Choroid plexus epithelial cell (primary cell): ENCODE measurements around the gene SLC6A11.

ENCODE experiments used
- DNase-seq: peaks from one replicate; pipeline ENCODE4 v3.0.0-alpha.2; 2010; ENCODE audit warnings: low read depth
- H3K4me3 ChIP-seq: 2 replicates; pipeline ENCODE4 v1.5.1; 2011; ENCODE audit warnings: low read depth, mild to moderate bottlenecking, control low read depth, low read length, moderate library complexity
- TF ChIP-seq, protein P1 (sequence below): conservative IDR thresholded peaks from 2 replicates; pipeline ENCODE4 v1.5.1; 2011; ENCODE audit warnings: low read depth, mild to moderate bottlenecking, control low read depth, inconsistent platforms, low read length, moderate library complexity

The SLC6A11 gene

DNA sequence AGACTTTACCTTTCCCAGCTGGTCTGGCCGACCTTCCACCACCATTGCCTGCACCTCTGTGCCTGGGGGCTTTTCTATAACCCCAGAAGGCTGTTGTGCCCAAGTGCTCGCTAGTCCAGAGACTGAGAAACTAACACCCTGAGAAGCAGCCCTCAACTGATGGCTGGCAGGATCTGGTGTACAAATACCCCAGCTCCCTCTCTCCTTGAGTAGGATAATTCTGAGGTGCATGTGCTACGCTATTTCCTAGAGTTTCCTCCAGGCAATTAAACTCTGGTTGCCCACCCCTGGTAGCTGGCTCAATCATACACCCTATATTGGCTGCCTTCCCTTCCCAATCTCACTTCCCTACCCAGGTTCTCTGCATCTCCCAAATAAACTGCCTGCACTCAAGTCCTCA lies 165.0 kb downstream of the SLC6A11 start:
- DNase-seq, result no peak
- TF ChIP-seq, protein P1, sequence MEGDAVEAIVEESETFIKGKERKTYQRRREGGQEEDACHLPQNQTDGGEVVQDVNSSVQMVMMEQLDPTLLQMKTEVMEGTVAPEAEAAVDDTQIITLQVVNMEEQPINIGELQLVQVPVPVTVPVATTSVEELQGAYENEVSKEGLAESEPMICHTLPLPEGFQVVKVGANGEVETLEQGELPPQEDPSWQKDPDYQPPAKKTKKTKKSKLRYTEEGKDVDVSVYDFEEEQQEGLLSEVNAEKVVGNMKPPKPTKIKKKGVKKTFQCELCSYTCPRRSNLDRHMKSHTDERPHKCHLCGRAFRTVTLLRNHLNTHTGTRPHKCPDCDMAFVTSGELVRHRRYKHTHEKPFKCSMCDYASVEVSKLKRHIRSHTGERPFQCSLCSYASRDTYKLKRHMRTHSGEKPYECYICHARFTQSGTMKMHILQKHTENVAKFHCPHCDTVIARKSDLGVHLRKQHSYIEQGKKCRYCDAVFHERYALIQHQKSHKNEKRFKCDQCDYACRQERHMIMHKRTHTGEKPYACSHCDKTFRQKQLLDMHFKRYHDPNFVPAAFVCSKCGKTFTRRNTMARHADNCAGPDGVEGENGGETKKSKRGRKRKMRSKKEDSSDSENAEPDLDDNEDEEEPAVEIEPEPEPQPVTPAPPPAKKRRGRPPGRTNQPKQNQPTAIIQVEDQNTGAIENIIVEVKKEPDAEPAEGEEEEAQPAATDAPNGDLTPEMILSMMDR, result no peak
- H3K4me3 ChIP-seq, result no peak overlapping the region

DNA sequence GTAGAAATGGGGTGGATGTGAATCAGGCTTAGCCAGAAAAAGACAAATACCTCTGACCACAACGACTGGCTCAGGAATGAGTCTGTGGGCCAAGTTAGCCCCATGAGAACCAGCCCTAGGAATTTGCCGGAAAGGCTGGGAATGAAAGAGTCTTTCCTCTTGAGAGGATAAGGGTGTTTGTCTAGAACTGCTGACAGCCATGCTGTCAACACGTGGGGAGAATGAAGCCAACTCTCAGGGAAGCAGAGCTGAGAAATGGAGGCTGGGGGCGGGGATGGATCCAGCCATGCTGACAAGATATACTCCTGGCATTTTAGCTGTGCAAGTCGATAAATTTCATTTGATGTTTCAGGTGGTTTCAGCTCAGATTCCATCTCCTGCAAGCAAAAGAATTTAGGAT lies 165.9 kb downstream of the SLC6A11 start:
- TF ChIP-seq, protein P1, result no peak
- peak; percentile 41 for DNase-seq
- H3K4me3 ChIP-seq, result no peak overlapping the region

DNA sequence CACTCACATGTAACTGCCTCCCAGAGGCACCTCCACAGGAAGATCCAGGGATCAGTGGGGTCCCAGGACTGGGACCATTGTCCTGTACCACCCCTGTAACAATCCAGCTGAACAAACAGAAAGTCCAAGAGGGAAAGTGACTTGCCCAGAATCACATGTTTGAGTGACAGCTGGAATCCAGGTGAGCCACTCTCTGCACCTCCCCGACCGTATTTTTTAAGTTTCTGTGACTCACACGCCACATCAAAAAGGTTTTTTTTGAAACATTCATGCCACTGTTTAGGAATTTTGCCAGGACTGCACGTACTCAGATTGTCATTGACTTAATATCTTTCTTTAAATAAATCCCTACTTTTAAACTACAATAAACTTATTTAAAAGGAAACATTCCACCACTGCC lies 166.8 kb downstream of the SLC6A11 start:
- H3K4me3 ChIP-seq, result no peak overlapping the region
- no peak for DNase-seq
- TF ChIP-seq, protein P1, result no peak

DNA sequence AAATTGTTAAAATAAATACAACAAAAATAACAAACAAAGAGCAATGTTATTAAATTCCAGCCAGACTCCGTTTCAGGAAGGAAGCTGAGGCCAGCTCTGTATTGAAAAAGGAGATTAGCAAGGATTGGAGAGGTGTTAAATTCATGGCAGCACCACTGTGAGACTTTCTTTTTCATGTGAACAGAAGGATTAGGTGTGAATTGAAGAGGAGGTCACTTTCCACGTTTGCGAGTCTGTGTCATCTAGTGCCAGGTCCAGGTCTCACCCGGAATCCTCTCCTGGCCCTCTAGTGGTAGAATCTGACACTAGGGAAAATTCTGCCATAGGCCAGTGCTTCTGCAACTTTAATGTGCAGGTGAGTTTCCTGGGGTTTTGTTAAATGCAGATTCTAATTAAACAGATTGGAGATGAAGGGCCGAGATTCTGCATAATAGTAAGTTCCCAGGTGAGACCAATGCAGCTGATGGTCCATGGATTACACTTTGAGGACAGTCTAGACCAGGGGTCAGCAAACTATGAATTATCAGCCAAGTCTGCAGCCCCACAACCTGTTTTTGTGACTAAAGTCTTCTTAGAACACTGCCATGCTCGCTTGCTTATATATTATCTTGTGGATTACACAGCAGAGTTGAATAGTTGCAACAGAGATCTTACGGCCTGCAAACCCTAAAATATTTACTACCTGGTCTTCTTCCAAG lies 167.3 kb downstream of the SLC6A11 start:
- no peak overlapping the region for H3K4me3 ChIP-seq
- TF ChIP-seq, protein P1, result peak; percentile 95
- peak; percentile 65 for DNase-seq

DNA sequence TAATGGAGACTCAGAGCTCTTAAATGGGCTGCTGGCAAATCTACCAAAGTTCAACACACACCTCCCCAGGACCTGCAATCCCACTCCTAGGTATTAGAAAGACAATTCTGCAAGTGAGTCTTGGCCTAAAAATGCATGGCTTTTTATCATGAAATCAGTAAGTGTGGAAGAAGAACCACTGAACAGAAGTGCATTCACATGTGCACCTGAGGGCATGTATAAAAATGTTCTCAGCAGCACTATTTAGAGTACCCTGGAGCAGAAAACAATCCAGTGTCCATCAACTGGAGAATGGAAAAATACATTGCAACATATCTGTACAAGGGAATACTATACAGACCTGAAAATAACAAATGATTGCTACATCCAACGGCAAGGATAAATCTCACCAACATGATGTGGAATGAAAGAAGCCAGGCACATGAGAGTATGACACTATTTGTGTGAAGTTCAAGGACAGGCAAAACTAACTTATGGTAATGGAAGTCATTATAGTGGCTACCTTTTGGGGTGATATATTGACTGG lies 168.4 kb downstream of the SLC6A11 start:
- TF ChIP-seq, protein P1, result no peak
- no peak for DNase-seq
- H3K4me3 ChIP-seq, result no peak overlapping the region

DNA sequence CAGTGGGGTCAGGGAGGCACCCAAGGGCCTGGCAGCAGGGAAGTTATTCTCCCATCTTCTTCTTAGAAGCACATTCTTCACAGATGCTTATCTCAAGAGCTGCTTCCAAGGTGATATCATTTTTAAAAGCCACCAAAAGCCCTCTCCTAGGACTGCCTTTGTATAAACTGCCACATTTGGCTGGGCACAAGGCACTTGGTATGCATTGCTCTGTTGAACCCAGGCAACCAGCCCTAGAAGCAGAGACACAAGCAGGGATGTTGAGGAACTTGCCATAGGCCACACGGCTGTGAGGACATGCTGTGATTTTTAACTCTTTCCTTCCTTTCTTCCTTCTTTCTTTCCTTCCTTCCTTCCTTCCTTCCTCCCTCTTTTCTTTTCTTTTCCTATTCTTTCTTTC lies 169.2 kb downstream of the SLC6A11 start:
- TF ChIP-seq, protein P1, result no peak
- H3K4me3 ChIP-seq, result no peak overlapping the region
- DNase-seq, result no peak

DNA sequence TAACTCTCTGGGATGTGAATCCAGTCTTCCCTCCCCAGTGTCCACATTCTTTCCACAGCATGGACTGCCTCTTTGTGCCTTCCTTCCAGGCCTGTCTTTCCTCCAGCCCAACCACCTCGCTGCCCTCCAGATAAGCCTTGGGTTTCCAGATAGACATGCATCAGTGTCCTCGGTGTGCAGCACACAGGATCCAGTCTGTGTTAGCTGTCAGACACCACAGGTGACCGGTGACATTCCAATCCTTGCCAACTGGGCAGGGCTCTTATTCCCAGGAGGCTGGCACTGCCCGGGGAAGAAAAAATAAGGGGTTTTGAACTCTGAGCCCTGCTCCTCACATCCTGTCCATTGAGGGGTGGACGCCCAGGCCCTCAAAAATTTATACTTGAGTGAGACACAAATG lies 170.6 kb downstream of the SLC6A11 start:
- no peak overlapping the region for H3K4me3 ChIP-seq
- TF ChIP-seq, protein P1, result no peak
- DNase-seq, result no peak
